CD8-positive, alpha-beta memory T cell (primary cell): ENCODE measurements around the gene PAFAH1B1. TPM values are rescaled to one million over a fixed set of nuclear protein-coding genes. Genes with fewer than 3 reads are reported as not detected.
"Not testable (repeated sequence)": the region's sequence is repeated elsewhere in the genome, so short reads cannot be mapped to it uniquely, and the experiment has no call there.

Source experiments
- CTCF ChIA-PET: fragments of 350-600 bp; sonication (Branson Sonifier 250); formaldehyde crosslinking; loops from one replicate; lab custom pipeline; 2021; ENCODE audit warnings: antibody characterized with exemption; lab: Charles Lee
- POLR2A ChIA-PET: fragments of 350-600 bp; sonication (Branson Sonifier 250); formaldehyde crosslinking; loops from one replicate; lab custom pipeline; 2021; ENCODE audit warnings: antibody characterized with exemption; lab: Charles Lee
- DNase-seq, 5 donors: peaks; one replicate each; pipeline versions ENCODE4 v3.0.0 to v3.0.0-alpha.2; 2020 to 2022; ENCODE audit warnings: mixed read lengths in 1 of 5
- H3K27ac ChIP-seq: one replicate; pipeline ENCODE4 v1.7.0; 2013; ENCODE audit warnings: low read depth, mild to moderate bottlenecking, low read length, moderate library complexity
- H3K27me3 ChIP-seq: 2 replicates; pipeline ENCODE4 v1.7.0; 2013; ENCODE audit warnings: low read length, mild to moderate bottlenecking; ENCODE audit not compliant: insufficient read depth, poor library complexity, severe bottlenecking
- H3K36me3 ChIP-seq: 2 replicates; pipeline ENCODE4 v1.7.0; 2013; ENCODE audit warnings: mild to moderate bottlenecking, low read length, moderate library complexity; ENCODE audit not compliant: insufficient read depth
- H3K4me1 ChIP-seq: 2 replicates; pipeline ENCODE4 v1.7.0; 2013; ENCODE audit warnings: mild to moderate bottlenecking, low read length, moderate library complexity; ENCODE audit not compliant: insufficient read depth
- H3K4me3 ChIP-seq: 2 replicates; pipeline ENCODE4 v1.7.0; 2013; ENCODE audit warnings: mild to moderate bottlenecking, low read length
- H3K9me3 ChIP-seq: 2 replicates; pipeline ENCODE4 v1.7.0; 2013; ENCODE audit warnings: mild to moderate bottlenecking, low read length
- H3K27ac Mint-ChIP-seq, 8 donors: one replicate each; pipeline ENCODE4 v1.8.0; 2020 to 2021; ENCODE audit warnings: mixed read lengths in 8 of 8, mild to moderate bottlenecking in 6 of 8, inconsistent platforms in 3 of 8, moderate library complexity in 3 of 8
- H3K27me3 Mint-ChIP-seq, 2 donors: one replicate each; pipeline ENCODE4 v1.8.0; 2020 to 2021; ENCODE audit warnings: mixed read lengths in 2 of 2, mild to moderate bottlenecking in 1 of 2, moderate library complexity in 1 of 2
- H3K36me3 Mint-ChIP-seq, 3 donors: one replicate each; pipeline ENCODE4 v1.8.0; 2020 to 2021; ENCODE audit warnings: mixed read lengths in 3 of 3, inconsistent platforms in 1 of 3, mild to moderate bottlenecking in 1 of 3
- H3K4me1 Mint-ChIP-seq, 3 donors: one replicate each; pipeline ENCODE4 v1.8.0; 2020 to 2021; ENCODE audit warnings: mixed read lengths in 3 of 3, inconsistent platforms in 1 of 3, mild to moderate bottlenecking in 1 of 3
- H3K4me3 Mint-ChIP-seq, 7 donors: one replicate each; pipeline ENCODE4 v1.8.0; 2020 to 2021; ENCODE audit warnings: mixed read lengths in 7 of 7, mild to moderate bottlenecking in 6 of 7, moderate library complexity in 4 of 7, inconsistent platforms in 2 of 7
- H3K9me3 Mint-ChIP-seq, 5 donors: one replicate each; pipeline ENCODE4 v1.8.0; 2020 to 2022; ENCODE audit warnings: mixed read lengths in 5 of 5, mild to moderate bottlenecking in 3 of 5, moderate library complexity in 2 of 5, inconsistent platforms in 1 of 5
- polyA plus RNA-seq: library from polyadenylated mRNA; unstranded; fragments of 300-500 nt; fragmentation: Illumina TruSeq; gene quantifications from one replicate; pipeline ENCODE4 v1.2.3, GENCODE V29; 2021
- total RNA-seq, 2 experiments: library from RNA; stranded (reverse); gene quantifications; one replicate each; pipeline ENCODE4 v1.2.3, GENCODE V29; 2021

The PAFAH1B1 gene
- total and polyA plus RNA-seq, 3 experiments from 2014 or later: 13.2 to 168 (median 159) TPM

DNA sequence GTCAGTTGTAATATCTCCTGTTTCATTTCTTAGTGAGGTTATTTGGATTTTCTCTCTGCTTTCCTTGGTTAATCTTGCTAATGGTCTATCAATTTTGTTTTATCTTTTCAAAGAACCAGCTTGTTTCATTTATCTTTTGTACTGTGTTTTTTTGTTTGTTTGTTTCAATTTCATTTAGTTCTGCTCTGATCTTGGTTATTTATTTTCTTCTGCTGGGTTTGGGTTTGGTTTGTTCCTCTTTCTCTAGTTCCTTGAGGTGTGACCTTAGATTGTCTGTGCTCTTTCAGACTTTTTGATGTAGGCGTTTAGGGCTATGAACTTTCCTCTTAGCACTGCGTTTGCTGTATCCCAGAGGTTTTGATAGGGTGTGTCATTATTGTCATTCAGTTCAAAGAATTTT, 35.5 kb downstream of the PAFAH1B1 start:
- H3K9me3 Mint-ChIP-seq, H3K36me3 ChIP-seq, H3K27me3 Mint-ChIP-seq, H3K27me3 ChIP-seq, POLR2A ChIA-PET, DNase-seq, H3K4me3 ChIP-seq, CTCF ChIA-PET, H3K9me3 ChIP-seq, H3K27ac ChIP-seq: not testable (repeated sequence)
- Mint-ChIP-seq H3K4me3 (peak overlapping the region in 6 of 7 donors; percentile 37 to 71 (median 52)), H3K27ac (peak overlapping the region; percentile 29 to 96 (median 74)), H3K36me3 (peaks cover 0 to 12% (median 3%) of the 10 kb centered on the region in 3 donors), H3K4me1 (peaks cover 86 to 99% (median 96%) of the 10 kb centered on the region in 3 donors)
- H3K4me1 ChIP-seq: peaks cover 56% of the 10 kb centered on the region

DNA sequence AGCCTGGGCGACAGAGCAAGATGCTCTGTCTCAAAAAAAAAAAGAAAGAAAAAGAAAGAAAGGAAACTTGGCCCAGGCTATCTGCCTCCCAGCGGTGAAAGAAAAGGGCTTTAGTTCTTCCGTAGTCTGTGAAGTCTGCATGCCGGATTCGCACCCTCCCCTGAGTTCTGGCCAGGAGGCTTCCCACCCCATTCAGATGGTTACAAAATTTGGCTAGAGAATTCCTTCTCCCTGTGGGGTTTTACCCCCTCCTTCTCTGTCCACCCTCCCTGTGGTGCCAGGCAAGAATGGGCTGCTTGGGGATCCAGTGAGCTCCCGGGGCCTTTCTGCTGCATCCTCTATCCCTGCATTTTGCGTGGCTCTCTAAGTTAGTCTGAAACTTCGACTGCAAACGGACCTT, 37.8 kb downstream of the PAFAH1B1 start:
- H3K27me3 Mint-ChIP-seq: no peaks in the 10 kb centered on the region
- H3K9me3 Mint-ChIP-seq: no peaks in the 10 kb centered on the region
- CTCF ChIA-PET: no interaction called here
- peaks cover 0 to 22% (median 3%) of the 10 kb centered on the region in 3 donors for H3K36me3 Mint-ChIP-seq
- H3K4me1 ChIP-seq: peaks cover 51% of the 10 kb centered on the region
- H3K4me3 ChIP-seq: no peak overlapping the region
- no peaks in the 10 kb centered on the region for H3K27me3 ChIP-seq
- peaks cover 77 to 97% (median 97%) of the 10 kb centered on the region in 3 donors for H3K4me1 Mint-ChIP-seq
- no peak for DNase-seq
- POLR2A ChIA-PET: no interaction called here
- no peak overlapping the region for H3K27ac ChIP-seq
- H3K36me3 ChIP-seq: no peaks in the 10 kb centered on the region
- no peaks in the 10 kb centered on the region for H3K9me3 ChIP-seq
- H3K4me3 Mint-ChIP-seq: peak overlapping the region in 6 of 7 donors; percentile 8 to 40 (median 26)
- peak overlapping the region in 7 of 8 donors; percentile 11 to 87 (median 71) for H3K27ac Mint-ChIP-seq

DNA sequence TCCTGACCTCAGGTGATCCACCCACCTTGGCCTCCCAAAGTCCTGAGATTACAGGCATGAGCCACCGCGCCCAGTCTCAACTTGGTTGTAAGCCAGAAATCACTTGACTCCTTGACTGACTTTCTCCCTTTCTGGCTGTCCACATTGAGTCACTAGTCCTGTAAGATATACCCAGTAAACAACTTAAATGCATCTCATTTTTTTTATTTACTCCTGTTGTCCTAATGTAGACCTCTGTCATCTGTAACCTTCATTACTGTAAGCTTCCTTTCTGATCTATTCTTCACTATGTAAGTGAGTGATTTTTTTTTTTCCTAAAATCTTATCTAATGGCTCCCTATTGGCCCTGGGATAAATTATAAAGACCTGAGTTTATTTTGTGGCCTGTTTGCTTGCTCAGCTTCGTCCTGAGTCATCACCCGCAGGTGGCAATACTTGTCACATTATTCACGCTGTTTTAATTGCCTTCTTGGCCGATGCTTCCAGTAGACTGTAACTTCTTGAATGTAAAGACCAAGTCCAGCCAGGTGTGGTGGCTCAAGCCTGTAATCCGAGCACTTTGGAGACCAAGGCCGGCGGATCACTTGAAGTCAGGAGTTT, 41.0 kb downstream of the PAFAH1B1 start:
- Histone ChIP-seq H3K4me1 (peaks cover 37% of the 10 kb centered on the region), H3K27ac (no peak overlapping the region), H3K27me3 (no peaks in the 10 kb centered on the region), H3K4me3 (no peak overlapping the region), H3K36me3 (no peaks in the 10 kb centered on the region), H3K9me3 (no peaks in the 10 kb centered on the region)
- peak overlapping the region; percentile 16 to 78 (median 44) for H3K27ac Mint-ChIP-seq
- H3K4me1 Mint-ChIP-seq: peaks cover 64 to 88% (median 81%) of the 10 kb centered on the region in 3 donors
- H3K9me3 Mint-ChIP-seq: no peaks in the 10 kb centered on the region
- ChIA-PET CTCF (no interaction called here), POLR2A (no interaction called here)
- H3K27me3 Mint-ChIP-seq: no peaks in the 10 kb centered on the region
- H3K36me3 Mint-ChIP-seq: peaks cover 0 to 50% (median 5%) of the 10 kb centered on the region in 3 donors
- DNase-seq: no peak
- H3K4me3 Mint-ChIP-seq: peak overlapping the region in 3 of 7 donors; percentile 2 to 62 (median 31)

DNA sequence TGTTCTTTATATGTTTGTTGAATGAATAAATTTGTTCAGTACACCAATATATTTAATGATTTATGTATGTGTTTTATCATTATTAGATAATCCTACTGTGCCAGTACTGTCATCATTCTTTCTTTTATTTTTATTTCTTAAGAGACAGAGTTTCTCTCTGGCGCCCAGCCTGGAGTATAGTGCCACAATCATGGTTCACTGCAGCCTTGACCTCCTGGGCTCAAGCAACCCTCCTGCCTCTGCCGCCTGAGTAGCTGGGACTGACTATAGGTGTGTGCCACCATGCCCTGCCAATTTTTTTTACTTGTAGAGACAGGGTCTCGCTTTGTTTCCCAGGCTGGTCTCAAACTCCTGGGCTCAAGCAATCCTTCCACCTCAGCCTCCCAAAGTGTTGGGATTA, 41.8 kb downstream of the PAFAH1B1 start:
- Histone ChIP-seq H3K36me3 (no peaks in the 10 kb centered on the region), H3K4me3 (no peak overlapping the region), H3K4me1 (peaks cover 29% of the 10 kb centered on the region), H3K9me3 (no peaks in the 10 kb centered on the region), H3K27ac (no peak overlapping the region), H3K27me3 (no peaks in the 10 kb centered on the region)
- CTCF ChIA-PET: no interaction called here
- DNase-seq: no peak
- H3K4me1 Mint-ChIP-seq: peaks cover 56 to 84% (median 77%) of the 10 kb centered on the region in 3 donors
- no peak overlapping the region for H3K4me3 Mint-ChIP-seq
- H3K36me3 Mint-ChIP-seq: peaks cover 0 to 54% (median 7%) of the 10 kb centered on the region in 3 donors
- POLR2A ChIA-PET: no interaction called here
- H3K27me3 Mint-ChIP-seq: no peaks in the 10 kb centered on the region
- no peaks in the 10 kb centered on the region for H3K9me3 Mint-ChIP-seq
- H3K27ac Mint-ChIP-seq: peak overlapping the region in 3 of 8 donors; percentile 17 to 44 (median 29)

DNA sequence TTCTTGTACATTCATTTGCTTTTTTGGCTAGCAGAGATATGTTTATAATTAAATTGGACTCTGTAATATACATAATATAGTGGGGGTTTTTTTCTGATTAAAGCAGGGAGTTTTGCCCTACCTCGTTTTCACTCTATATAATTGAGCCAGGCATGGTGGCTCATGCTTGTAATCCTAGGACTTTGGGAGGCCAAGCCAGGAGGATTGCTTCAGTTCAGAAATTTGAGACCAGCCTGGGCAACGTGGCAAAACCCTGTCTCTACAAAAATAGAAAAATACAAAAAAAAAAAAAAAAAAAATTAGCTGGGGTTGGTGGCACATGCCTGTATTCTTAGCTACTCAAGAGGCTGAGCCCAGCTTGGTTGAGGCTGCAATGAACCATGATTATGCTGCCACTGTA, 42.2 kb downstream of the PAFAH1B1 start:
- H3K4me1 Mint-ChIP-seq: peaks cover 51 to 84% (median 75%) of the 10 kb centered on the region in 3 donors
- Histone ChIP-seq H3K9me3 (no peaks in the 10 kb centered on the region), H3K36me3 (peaks cover 4% of the 10 kb centered on the region), H3K27ac (no peak overlapping the region), H3K4me3 (no peak overlapping the region), H3K4me1 (peaks cover 25% of the 10 kb centered on the region), H3K27me3 (no peaks in the 10 kb centered on the region)
- DNase-seq: no peak
- ChIA-PET CTCF (interaction anchor here (0.6 kb wide), 1 partner anchor 24 kb away, joined by 3 read pairs; no protein-coding TSS in a partner anchor), POLR2A (no interaction called here)
- peaks cover under 1 to 59% (median 5%) of the 10 kb centered on the region in 3 donors for H3K36me3 Mint-ChIP-seq
- peak overlapping the region in 2 of 8 donors; percentile 17 to 29 for H3K27ac Mint-ChIP-seq
- no peaks in the 10 kb centered on the region for H3K27me3 Mint-ChIP-seq
- H3K4me3 Mint-ChIP-seq: no peak overlapping the region
- H3K9me3 Mint-ChIP-seq: no peaks in the 10 kb centered on the region

DNA sequence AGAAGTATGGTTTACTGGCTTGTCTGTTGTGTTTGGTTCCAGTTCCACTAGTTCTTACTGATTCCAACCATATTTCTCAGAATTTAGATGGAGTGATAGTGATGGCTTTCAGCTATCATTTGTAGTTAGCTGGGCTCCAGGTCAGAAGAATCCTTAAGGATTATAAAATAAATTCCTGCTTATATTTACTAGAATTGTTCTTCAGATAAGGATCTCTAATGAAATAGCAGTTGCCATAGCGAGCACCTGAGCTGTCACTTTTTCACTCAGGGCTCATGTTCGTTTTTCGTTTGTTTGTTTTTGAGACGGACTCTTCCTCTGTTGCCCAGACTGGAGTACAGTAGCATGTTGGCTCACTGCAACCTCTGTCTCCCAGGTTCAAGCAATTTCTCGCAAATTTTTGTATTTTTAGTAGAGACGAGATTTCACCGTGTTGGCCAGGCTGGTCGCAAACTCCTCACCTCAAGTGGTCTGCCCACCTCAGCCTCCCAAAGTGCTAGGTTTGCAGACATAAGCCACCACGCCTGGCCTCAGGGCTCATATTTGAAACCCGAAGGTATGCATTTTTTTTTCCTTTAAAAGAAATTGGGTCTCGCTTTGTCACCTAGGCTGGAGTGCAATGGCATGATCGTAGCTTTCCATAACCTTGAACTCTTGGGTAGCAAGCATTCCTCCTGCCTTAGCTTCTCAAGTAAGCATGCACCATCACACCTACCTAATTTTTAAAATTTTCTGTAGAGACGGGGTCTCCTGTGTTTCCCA, 42.9 kb downstream of the PAFAH1B1 start:
- ChIA-PET CTCF (interaction anchor here (0.6 kb wide), 1 partner anchor 23 kb away, joined by 3 read pairs; no protein-coding TSS in a partner anchor), POLR2A (no interaction called here)
- Mint-ChIP-seq H3K27me3 (no peaks in the 10 kb centered on the region), H3K4me3 (no peak overlapping the region), H3K36me3 (peaks cover 4 to 64% (median 5%) of the 10 kb centered on the region in 3 donors), H3K4me1 (peaks cover 48 to 82% (median 76%) of the 10 kb centered on the region in 3 donors), H3K9me3 (no peaks in the 10 kb centered on the region), H3K27ac (peak overlapping the region in 7 of 8 donors; percentile 17 to 89 (median 60))
- no peak overlapping the region for H3K27ac ChIP-seq
- no peaks in the 10 kb centered on the region for H3K9me3 ChIP-seq
- DNase-seq: no peak
- H3K27me3 ChIP-seq: no peaks in the 10 kb centered on the region
- H3K36me3 ChIP-seq: peaks cover 6% of the 10 kb centered on the region
- H3K4me3 ChIP-seq: no peak overlapping the region
- H3K4me1 ChIP-seq: peaks cover 19% of the 10 kb centered on the region

DNA sequence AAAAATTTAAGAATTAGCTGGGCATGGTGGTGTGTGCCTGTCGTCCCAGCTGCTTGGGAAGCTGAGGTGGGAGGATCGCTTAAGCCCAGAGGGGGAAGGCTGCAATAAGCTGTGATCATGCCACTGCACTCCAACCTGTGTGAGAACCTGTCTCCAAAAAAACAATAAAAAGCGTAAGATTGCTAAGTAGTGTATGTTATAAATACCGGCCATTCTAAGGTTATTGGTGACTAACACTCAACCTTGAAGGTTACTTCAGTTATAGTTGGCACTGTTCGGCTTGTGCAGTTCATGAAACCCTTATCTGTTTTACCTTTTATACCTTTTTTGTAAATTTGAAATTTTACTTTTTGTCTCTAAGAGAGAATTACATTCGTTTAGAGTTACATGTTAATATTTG, 44.0 kb downstream of the PAFAH1B1 start:
- peaks cover 6% of the 10 kb centered on the region for H3K36me3 ChIP-seq
- peaks cover 10% of the 10 kb centered on the region for H3K4me1 ChIP-seq
- no peak for DNase-seq
- Mint-ChIP-seq H3K4me1 (peaks cover 43 to 80% (median 76%) of the 10 kb centered on the region in 3 donors), H3K36me3 (peaks cover 4 to 70% (median 5%) of the 10 kb centered on the region in 3 donors), H3K27ac (peak overlapping the region in 6 of 8 donors; percentile 5 to 76 (median 52)), H3K27me3 (no peaks in the 10 kb centered on the region), H3K9me3 (no peaks in the 10 kb centered on the region), H3K4me3 (no peak overlapping the region)
- ChIA-PET POLR2A (no interaction called here), CTCF (no interaction called here)
- no peak overlapping the region for H3K4me3 ChIP-seq
- H3K9me3 ChIP-seq: no peaks in the 10 kb centered on the region
- no peak overlapping the region for H3K27ac ChIP-seq
- no peaks in the 10 kb centered on the region for H3K27me3 ChIP-seq

DNA sequence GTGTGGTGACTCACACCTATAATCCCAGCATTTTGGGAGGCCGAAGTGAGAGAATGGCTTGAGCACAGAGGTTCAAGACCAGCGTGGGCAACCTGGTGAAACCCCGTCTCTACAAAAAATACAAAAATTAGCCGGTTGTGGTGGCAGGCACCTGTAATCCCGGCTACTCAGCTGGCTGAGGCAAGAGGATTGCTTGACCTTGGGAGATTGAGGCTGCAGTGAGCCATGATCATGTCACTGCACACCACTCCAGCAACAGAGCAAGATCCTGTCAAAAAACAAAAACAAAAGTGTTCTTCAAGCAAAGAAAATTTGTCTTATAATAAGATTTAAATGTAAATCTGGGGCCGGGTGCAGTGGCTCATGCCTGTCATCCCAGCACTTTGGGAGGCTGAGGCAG, 51.5 kb downstream of the PAFAH1B1 start:
- Histone ChIP-seq H3K36me3 (peaks cover 6% of the 10 kb centered on the region), H3K27me3 (no peaks in the 10 kb centered on the region), H3K4me1 (no peaks in the 10 kb centered on the region), H3K4me3 (no peak overlapping the region), H3K9me3 (no peaks in the 10 kb centered on the region), H3K27ac (no peak overlapping the region)
- no peak for DNase-seq
- no peak overlapping the region for H3K4me3 Mint-ChIP-seq
- H3K27me3 Mint-ChIP-seq: no peaks in the 10 kb centered on the region
- CTCF ChIA-PET: interaction anchor here (1.1 kb wide), 1 partner anchor 26 kb away, joined by 4 read pairs; no protein-coding TSS in a partner anchor
- POLR2A ChIA-PET: no interaction called here
- H3K4me1 Mint-ChIP-seq: peaks cover 19 to 30% (median 30%) of the 10 kb centered on the region in 3 donors
- peaks cover 4 to 57% (median 6%) of the 10 kb centered on the region in 3 donors for H3K36me3 Mint-ChIP-seq
- H3K9me3 Mint-ChIP-seq: no peaks in the 10 kb centered on the region
- peak overlapping the region in 2 of 8 donors; percentile 4 to 46 for H3K27ac Mint-ChIP-seq
